Esophagus muscularis mucosa (tissue), 4 donors: ENCODE results near the gene CDH1.

Experiments used
- CTCF ChIP-seq, 3 experiments: fragments of 200-600 bp in 2 of 3; fragments of 450-650 bp in 1 of 3; sonication (generic) in 2 of 3; IDR thresholded peaks; one replicate each; pipeline ENCODE4 v1.5.1; 2017 to 2019; ENCODE audit warnings: antibody characterized with exemption in 3 of 3, mild to moderate bottlenecking in 2 of 3, moderate library complexity in 1 of 3
- EP300 ChIP-seq: sonication (generic); formaldehyde crosslinking; IDR thresholded peaks from one replicate; pipeline ENCODE4 v1.6.1; 2017; ENCODE audit warnings: antibody characterized with exemption
- POLR2A ChIP-seq: fragments of 450-650 bp; IDR thresholded peaks from one replicate; pipeline ENCODE4 v1.6.1; 2017; ENCODE audit warnings: antibody characterized with exemption, moderate library complexity, mild to moderate bottlenecking, low read depth

DNA sequence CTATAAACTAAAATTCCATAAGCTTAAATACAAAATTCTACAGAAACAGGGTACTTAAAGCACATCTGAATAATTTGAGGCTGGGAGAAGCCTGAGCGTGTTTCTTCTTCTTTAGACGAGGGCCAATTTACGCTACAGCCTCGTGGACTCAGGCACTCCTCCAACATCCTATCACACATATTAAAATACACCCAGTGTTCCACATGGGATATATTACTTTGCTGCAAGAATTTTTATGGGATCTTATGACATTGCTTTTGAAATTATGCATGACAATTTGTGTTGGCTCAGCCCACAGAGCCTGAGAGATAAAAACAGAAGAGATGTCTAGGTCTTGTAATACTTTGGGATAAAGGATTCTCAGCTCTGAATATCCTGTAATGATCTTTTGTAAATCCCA is 102.7 kb downstream of the CDH1 start:
- no peak for TF ChIP-seq CTCF (IDR thresholded peaks at IDR 0.05)
- no peak for TF ChIP-seq POLR2A
- TF ChIP-seq EP300: no peak
